Activated naive CD4-positive, alpha-beta T cell treated with anti-CD3 and anti-CD28 coated beads, Interleukin-2, amount 50 U/mL, for 72 hours (primary cell): Measurements from ENCODE around the gene KCNK2. TPM values are rescaled to one million over a fixed set of nuclear protein-coding genes. Genes with fewer than 3 reads are reported as not detected.

Experiments
- ATAC-seq, 2 donors: fragments of 150-1000 bp; cut with Tn5 transposase; 2 replicates each; pipeline ENCODE4 v1.10.0; 2021; ENCODE audit warnings: mild to moderate bottlenecking in 2 of 2, moderate library complexity in 2 of 2
- DNase-seq, 2 donors: peaks; one replicate each; pipeline ENCODE4 v3.0.0; 2021 to 2022; ENCODE audit warnings: low spot score in 2 of 2
- H3K27ac Mint-ChIP-seq, 2 donors: one replicate each; pipeline ENCODE4 v1.8.0; 2022; ENCODE audit warnings: mild to moderate bottlenecking in 2 of 2, mixed read lengths in 2 of 2
- H3K36me3 Mint-ChIP-seq, 2 donors: one replicate each; pipeline ENCODE4 v1.8.0; 2022; ENCODE audit warnings: mixed read lengths in 2 of 2
- H3K9me3 Mint-ChIP-seq, 2 donors: one replicate each; pipeline ENCODE4 v1.8.0; 2022; ENCODE audit warnings: mixed read lengths in 2 of 2
- total RNA-seq, 2 donors: library from RNA; stranded (reverse); gene quantifications; one replicate each; pipeline ENCODE4 v1.2.3, GENCODE V29; 2022

Gene KCNK2, protein sequence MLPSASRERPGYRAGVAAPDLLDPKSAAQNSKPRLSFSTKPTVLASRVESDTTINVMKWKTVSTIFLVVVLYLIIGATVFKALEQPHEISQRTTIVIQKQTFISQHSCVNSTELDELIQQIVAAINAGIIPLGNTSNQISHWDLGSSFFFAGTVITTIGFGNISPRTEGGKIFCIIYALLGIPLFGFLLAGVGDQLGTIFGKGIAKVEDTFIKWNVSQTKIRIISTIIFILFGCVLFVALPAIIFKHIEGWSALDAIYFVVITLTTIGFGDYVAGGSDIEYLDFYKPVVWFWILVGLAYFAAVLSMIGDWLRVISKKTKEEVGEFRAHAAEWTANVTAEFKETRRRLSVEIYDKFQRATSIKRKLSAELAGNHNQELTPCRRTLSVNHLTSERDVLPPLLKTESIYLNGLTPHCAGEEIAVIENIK
- total RNA-seq: not detected

DNA sequence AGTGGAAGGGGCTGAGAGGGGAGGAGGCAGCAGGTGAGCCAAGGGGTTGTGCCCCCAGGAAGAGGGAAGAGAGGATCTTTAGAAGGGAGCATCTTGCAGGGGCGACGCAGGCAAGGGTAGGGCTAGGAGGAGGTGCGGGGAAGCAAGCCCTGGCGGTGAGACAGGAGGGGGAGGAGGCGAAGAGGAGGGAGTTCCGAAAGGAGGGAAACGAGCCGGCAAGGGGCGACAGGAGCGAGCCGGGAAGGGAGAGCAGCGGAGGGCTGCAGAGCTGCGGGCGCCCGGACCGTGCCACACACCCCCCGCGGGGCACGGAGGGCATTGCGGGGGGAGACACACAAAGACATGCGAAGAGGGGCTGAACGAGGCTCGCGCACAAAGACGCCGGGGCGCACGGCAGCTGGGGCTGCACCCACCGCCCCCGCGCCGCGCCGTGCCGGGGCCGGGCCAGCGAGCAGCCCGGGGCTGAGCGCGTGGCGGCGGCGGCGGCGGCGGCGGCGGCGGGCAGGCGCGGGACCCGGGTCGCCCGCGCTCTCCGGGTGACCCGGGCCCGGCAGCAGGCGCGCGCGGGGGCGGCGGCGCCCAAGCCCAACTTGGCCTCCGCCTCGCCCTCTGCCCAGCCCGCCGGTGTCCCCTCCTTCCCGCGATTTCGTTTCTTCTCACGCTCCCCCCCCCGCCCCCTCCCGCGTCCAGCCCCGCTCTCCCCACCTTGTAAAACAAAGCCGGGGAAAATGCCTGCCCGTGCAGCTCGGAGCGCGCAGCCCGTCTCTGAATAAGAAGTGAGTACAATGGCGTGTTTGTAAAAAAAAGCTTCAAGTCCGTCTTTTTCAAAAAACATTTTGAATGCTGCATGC, at the start of gene KCNK2:
KCNK2 (plus strand) TSS at position 206 of the 851 bp plus-strand sequence. CDS start 649 bp downstream, outside the sequence.
- ATAC-seq (peak in 1 of 2 donors; percentile 68), DNase-seq (no peak)
- H3K27ac Mint-ChIP-seq: no peak within 1 kb of the TSS
- H3K36me3 Mint-ChIP-seq: peaks cover 0 to 2% of the 10 kb centered on the region in 2 donors
- H3K9me3 Mint-ChIP-seq: no peaks in the 10 kb centered on the region

DNA sequence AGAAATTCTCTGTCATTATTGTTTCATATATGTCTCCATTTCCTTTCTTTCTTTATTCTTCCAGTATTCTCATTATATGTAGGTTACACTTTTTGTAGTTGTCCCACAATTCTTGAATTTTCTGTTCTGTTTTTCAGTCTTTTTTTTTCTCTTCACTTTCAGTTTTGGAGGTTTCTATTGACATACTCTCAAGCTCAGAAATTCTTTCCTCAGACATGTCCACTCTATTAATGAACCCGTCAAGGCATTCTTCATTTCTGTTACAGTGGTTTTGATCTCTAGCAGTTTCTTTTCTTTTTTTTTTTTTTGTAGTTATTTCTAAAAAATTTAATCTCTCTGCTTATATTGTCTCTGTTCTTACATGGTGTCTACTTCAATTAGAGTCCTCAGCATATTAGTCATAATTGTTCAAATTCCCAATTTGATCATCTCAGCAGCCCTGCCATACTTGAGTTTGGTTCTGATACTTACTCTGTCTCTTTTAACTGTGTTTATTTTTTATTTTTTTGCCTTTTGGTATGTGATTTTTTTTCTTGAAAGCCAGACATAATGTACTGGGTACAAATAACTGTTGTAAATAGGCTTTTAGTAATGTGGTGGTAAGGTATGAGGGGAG, 49.5 kb upstream of the KCNK2 start:
- Mint-ChIP-seq H3K36me3 (no peaks in the 10 kb centered on the region), H3K9me3 (no peaks in the 10 kb centered on the region), H3K27ac (no peak overlapping the region)
- ATAC-seq: no peak
- DNase-seq: no peak

DNA sequence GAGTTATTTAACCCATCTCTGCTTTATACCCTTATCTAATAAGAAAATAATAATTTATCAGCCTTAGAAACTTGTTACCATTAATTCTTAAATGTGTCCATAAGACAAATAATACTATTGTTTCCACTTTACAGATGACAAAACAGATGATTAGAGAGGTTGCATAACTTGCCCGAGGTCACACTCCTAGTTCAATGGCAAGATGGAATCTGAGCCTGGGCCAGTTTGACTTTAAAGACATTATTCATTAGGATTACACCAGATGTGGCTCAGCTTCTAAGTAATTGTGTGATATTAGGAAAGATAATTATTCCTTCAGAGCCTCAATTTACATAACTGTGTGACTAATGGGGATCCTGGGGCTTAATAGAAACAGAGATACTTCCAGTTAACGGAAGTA, 42.3 kb upstream of the KCNK2 start:
- ATAC-seq (no peak), DNase-seq (no peak)
- H3K27ac Mint-ChIP-seq: no peak overlapping the region
- H3K9me3 Mint-ChIP-seq: peaks cover 4 to 17% of the 10 kb centered on the region in 2 donors
- no peaks in the 10 kb centered on the region for H3K36me3 Mint-ChIP-seq

DNA sequence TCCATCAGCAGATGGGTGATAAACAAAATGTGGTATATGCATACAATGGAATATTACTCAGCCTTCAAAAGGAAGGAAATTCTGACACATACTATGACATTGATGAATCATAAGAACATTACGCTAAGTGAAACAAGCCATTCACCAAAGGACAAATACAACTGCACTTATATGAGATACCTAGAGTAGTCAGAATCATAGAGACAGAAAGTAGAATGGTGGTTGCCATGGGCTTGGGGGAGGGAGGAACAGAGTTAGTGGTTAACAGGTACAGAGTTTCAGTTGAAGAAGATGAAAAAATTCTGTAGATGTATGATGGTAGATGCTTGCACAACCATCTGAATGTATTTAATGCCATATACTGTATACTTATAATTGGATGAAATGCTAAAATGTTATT, 39.1 kb upstream of the KCNK2 start:
- ATAC-seq (peak; percentile 97 to 98), DNase-seq (peak in 1 of 2 donors; percentile 23)

DNA sequence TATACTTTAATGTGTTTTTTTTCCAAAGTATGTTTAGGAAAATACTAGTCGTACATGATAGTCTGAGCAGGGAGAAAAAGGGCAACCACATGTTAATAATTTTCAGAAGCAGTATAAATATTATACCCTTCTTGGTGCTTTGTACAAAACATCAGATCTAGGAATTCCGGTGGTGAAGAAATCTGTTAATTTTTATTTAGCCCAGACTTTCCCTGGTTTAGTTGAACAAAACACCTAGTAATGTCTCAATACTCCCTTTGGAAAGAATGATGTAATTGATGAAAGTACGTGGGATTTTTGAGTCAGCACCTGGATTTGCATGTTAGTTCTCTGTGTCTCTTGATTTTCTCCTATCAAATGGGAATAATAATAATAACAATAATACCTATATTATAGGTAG, 38.4 kb upstream of the KCNK2 start:
- ATAC-seq: no peak
- H3K36me3 Mint-ChIP-seq: no peaks in the 10 kb centered on the region
- no peak for DNase-seq
- H3K27ac Mint-ChIP-seq: no peak overlapping the region
- H3K9me3 Mint-ChIP-seq: peaks cover 4 to 17% of the 10 kb centered on the region in 2 donors

More for the DNA sequence above, 39.1 kb upstream of the KCNK2 start:
- peaks cover 4 to 17% of the 10 kb centered on the region in 2 donors for H3K9me3 Mint-ChIP-seq
- H3K27ac Mint-ChIP-seq: peak overlapping the region in 1 of 2 donors; percentile 12
- H3K36me3 Mint-ChIP-seq: no peaks in the 10 kb centered on the region

DNA sequence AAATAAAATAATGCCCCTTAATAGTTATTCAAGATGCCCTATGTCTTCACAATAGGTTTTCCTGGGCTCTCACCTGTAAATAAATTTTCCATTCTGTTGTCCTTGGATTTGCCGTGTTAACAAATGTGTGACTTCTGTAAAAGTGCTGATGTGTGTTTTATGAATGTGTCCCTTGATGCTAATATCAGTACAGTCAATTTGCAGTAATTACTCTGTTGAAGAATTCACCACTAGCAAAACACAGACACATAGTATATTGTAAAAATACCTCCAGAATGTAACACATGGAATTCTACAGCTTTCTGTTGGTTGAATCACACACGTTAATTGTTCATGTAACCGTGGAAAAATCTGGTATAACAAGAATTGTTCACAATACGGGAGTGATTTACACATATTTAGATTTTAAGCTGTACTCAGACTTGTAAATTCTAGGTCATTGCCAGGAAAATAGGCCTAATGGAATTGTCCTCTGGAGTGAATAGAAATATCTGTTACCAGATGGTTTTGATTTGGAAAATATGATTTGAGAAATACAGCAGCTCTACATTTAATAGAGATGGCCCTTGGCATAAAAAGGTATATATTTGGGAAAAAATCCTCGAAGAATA, 36.7 kb upstream of the KCNK2 start:
- peaks cover 4 to 17% of the 10 kb centered on the region in 2 donors for H3K9me3 Mint-ChIP-seq
- no peak overlapping the region for H3K27ac Mint-ChIP-seq
- no peak for DNase-seq
- ATAC-seq: no peak
- H3K36me3 Mint-ChIP-seq: no peaks in the 10 kb centered on the region

DNA sequence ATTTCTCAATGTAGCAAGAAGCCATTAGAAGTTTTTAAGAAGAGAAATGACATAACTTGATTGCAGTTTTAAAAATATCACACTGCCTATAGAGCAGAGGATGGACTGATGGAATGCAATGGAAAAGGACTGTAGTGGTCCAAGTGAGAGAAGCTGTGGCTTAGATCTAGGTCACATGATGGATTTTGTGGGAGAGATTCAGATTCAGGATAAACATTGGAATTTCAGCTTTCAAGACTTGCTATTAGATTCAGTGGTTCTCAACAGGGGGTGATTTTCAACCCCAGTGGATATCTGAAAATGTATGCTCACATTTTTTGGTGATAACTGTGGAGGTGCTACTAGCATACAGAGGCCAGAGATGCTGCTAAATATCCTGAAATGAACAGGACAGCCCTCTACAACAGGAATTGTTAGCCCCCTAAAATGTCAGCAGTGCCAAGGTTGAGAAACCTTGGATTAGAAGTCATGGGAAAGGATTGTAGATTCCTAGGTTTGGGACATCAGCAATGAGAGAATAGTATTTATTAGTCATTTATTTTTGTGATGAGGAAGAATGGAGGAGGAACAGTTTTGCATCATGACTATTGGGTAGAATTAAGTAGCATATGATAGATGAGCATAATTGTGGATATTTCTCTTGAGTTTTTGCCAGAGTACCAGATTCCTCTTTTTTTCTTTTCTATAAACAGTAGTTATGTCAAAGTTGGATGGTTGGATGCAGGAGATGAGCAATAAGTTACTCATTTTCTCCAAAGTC, 30.1 kb upstream of the KCNK2 start:
- no peak overlapping the region for H3K27ac Mint-ChIP-seq
- no peak for ATAC-seq
- H3K36me3 Mint-ChIP-seq: no peaks in the 10 kb centered on the region
- no peaks in the 10 kb centered on the region for H3K9me3 Mint-ChIP-seq
- no peak for DNase-seq

DNA sequence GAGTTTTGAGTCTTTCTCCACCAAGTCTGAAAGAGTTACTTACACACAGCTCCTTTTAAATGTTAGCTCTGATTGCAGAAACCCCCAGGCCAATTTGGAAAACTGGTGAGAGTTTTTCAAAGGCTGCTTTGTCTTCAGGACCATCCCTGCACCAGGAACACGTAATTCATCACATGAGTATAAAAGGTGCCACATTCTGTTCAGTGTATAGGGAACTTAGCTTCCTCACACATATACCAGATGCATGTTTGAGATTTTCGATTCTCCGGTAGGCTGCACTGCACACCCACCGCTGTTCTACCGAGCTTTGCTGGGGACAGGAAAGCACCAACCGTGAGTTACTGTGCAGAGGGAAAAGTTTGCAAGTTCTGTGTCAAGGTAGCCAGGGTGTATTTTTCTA, 28.3 kb upstream of the KCNK2 start:
- Mint-ChIP-seq H3K9me3 (no peaks in the 10 kb centered on the region), H3K27ac (no peak overlapping the region), H3K36me3 (no peaks in the 10 kb centered on the region)
- ATAC-seq (no peak), DNase-seq (no peak)

DNA sequence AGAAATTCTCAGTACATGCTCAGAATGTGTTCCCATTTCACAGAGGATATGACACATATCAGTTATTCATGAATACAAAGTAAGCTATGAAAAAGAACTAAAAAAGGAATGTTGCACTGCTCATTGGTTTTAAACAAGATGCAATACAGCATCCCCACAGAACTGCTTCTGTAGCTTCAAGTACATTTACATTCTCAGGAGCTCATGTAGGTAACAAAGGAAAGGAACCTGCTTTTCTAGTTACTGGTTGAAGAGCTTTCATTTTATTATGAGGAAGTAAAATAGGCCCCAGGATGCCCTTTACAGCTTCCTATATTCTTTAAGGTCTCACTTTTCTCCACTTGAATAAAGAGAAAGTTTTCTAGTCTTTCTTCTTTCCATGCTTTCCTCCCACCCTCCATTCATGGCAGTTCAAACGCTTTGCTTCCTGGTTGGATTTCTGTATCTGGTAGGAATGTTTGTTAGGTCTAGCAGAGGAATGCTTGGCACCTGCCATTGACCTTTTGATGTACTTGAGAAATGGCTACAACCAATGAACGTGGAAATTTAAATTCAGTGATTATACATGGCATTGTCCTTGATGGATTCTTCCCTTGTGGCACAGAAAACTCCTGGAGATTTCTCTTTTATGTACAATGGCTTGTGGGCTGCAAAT, 27.1 kb upstream of the KCNK2 start:
- no peaks in the 10 kb centered on the region for H3K36me3 Mint-ChIP-seq
- no peak for ATAC-seq
- DNase-seq: no peak
- no peaks in the 10 kb centered on the region for H3K9me3 Mint-ChIP-seq
- H3K27ac Mint-ChIP-seq: no peak overlapping the region

DNA sequence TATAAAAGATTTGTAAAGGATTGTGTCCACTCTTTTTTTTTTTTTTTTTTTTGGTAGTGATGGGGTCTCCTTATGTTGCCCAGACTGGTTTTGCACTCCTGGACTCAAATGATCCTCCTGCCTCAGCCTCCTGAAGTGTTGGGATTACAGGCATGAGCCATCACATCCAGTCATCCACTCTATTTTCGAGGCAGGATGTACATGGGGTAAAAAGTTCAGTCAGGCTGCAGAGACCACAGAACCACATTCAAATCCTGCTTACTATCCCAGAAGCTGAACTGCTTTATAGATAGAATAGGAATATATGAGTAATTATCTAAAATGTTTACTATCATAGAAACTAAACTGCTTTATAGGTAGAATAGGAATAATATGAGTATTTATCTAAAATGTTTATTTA, 26.0 kb upstream of the KCNK2 start:
- ATAC-seq (peak in 1 of 2 donors; percentile 51), DNase-seq (no peak)
- Mint-ChIP-seq H3K9me3 (no peaks in the 10 kb centered on the region), H3K27ac (no peak overlapping the region), H3K36me3 (no peaks in the 10 kb centered on the region)

DNA sequence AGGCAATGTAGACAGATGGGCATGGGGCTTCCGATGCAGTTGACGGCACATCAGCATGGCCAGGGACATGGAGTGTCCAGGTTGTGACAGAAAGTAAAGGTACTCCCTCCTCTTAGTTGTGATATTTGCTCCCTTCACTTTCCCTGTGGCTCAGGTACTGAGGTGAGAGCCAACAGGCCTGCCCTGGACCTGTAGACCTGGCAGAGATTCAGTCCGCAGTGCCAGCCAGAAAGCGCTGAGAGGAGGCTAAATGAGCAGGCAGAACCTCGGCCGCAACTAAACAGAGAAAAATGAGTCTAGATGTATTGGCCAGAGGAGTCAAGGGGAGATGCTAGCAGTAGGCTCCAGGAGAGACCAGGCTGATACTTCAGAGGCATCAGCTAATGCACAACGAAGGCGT, 22.6 kb upstream of the KCNK2 start:
- DNase-seq (no peak), ATAC-seq (no peak)
- no peak overlapping the region for H3K27ac Mint-ChIP-seq
- no peaks in the 10 kb centered on the region for H3K36me3 Mint-ChIP-seq
- H3K9me3 Mint-ChIP-seq: no peaks in the 10 kb centered on the region

DNA sequence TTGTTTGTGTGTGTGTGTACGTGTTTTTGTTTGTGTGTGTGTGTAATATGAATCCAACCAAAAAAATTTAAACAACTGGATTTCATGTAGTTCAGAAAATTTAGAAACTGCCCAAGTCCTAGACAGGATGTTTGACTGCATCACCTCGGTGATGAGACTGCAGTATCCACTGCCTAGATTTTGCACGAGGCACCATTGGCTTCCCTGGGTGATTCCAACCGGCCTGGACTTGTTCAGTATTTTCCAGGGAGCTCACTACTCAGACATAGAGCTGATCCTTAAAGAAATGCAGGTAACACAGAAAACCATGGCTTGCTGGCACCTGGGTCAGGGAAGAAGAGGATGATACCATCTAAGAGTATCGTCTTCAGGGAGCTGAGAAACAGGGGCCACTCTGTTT, 18.2 kb upstream of the KCNK2 start:
- Mint-ChIP-seq H3K36me3 (no peaks in the 10 kb centered on the region), H3K27ac (no peak overlapping the region), H3K9me3 (no peaks in the 10 kb centered on the region)
- no peak for ATAC-seq
- DNase-seq: no peak

DNA sequence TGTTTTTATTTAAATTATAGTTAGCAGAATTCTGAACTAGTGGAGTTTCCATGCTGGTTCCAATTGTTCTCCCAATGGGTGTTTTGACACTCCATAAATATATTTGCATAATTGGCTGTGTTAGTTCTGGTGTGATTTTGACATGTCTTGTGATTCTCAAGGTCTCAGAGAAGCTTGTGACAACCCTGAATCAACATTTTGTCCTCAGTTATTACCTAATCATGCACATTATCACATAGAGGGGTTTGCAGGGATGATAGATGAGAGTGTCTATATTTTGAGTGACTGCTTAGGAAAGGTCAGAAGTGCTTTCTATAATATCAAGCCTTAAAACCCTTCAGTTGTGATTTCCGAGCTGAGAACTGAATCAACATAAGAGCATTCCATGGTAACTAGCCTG, 11.5 kb upstream of the KCNK2 start:
- H3K9me3 Mint-ChIP-seq: peaks cover 4 to 9% of the 10 kb centered on the region in 2 donors
- no peak overlapping the region for H3K27ac Mint-ChIP-seq
- no peak for ATAC-seq
- no peak for DNase-seq
- H3K36me3 Mint-ChIP-seq: no peaks in the 10 kb centered on the region

DNA sequence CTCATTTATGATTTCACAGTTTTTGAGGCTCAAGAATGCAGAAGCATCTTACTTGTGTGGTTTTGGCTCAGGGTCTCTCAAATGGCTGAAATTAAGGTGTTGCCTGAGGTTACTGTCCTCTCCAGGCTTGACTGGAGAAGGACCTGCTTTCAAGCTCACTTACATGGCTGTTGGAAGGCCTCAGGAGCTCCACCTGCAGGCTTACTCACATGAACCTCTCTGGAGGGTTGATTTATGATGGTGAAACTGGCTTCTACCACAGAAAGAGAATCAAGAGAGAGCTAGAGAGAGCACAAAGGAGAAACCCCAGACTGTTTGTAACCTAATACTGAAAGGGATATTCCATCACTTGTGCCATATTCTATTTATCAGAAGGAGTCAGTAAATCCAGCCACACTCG, 6.2 kb upstream of the KCNK2 start:
- peaks cover 0 to 6% of the 10 kb centered on the region in 2 donors for H3K36me3 Mint-ChIP-seq
- no peak overlapping the region for H3K27ac Mint-ChIP-seq
- ATAC-seq (peak in 1 of 2 donors; percentile 65), DNase-seq (no peak)
- H3K9me3 Mint-ChIP-seq: no peaks in the 10 kb centered on the region

DNA sequence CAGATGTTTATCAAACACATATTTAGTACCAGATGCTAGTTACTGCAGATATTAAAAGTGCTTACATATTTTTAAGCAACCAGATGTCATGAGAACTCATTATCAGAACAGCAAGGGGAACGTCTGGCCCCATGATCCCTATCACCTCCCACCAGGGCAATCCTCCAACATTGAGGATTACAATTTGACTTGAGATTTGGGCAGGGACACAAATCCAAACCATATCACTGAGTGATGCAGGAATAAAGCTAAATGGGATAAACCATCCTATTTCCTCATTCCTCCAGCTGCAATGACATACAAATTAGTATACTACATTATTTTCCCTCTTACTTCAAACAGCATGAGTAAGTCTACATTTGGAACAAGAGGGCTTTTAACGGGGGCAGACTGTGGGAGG, 3.1 kb upstream of the KCNK2 start:
- DNase-seq (no peak), ATAC-seq (no peak)
- Mint-ChIP-seq H3K27ac (no peak overlapping the region), H3K36me3 (peaks cover 0 to 6% of the 10 kb centered on the region in 2 donors), H3K9me3 (no peaks in the 10 kb centered on the region)
